Tibial artery (tissue), 4 donors: ENCODE data around the gene METTL16.

Experiments used
- DNase-seq, 2 donors: peaks; one replicate each; pipeline ENCODE4 v3.0.0-alpha.2; 2019
- H3K27ac ChIP-seq, 2 donors: fragments of 200-600 bp; sonication (generic) in 1 of 2; 1 replicate in 1 of 2; 2 replicates in 1 of 2; pipeline ENCODE4 v1.5.1; 2018 to 2019; ENCODE audit warnings: mild to moderate bottlenecking in 1 of 2
- H3K27me3 ChIP-seq, 2 donors: fragments of 200-600 bp; sonication (generic) in 1 of 2; one replicate each; pipeline versions ENCODE4 v1.5.1 to v1.6.0; 2016 to 2019
- H3K36me3 ChIP-seq, 3 donors: fragments of 200-600 bp; sonication (generic) in 2 of 3; one replicate each; pipeline ENCODE4 v1.5.1; 2016 to 2019; ENCODE audit warnings: mild to moderate bottlenecking in 2 of 3
- H3K4me1 ChIP-seq, 4 donors: fragments of 200-600 bp; sonication (generic) in 2 of 4; 1 replicate in 3 of 4; 2 replicates in 1 of 4; pipeline ENCODE4 v1.5.1; 2016 to 2019
- H3K4me3 ChIP-seq, 2 donors: fragments of 200-600 bp; sonication (generic) in 1 of 2; 1 replicate in 1 of 2; 2 replicates in 1 of 2; pipeline ENCODE4 v1.5.1; 2018 to 2019; ENCODE audit warnings: mild to moderate bottlenecking in 2 of 2
- H3K9me3 ChIP-seq, 3 donors: fragments of 200-600 bp; sonication (generic) in 1 of 3; one replicate each; pipeline ENCODE4 v1.5.1; 2016 to 2019
- CTCF ChIP-seq, 2 experiments: fragments of 200-600 bp in 1 of 2; fragments of 450-650 bp in 1 of 2; IDR thresholded peaks; one replicate each; pipeline ENCODE4 v1.5.1; 2017 to 2019; ENCODE audit warnings: antibody characterized with exemption in 2 of 2, mild to moderate bottlenecking in 1 of 2, moderate library complexity in 1 of 2
- intact Hi-C: fragments of 100-400 bp; cut with DNase I; formaldehyde crosslinking; loops from one replicate; pipeline ENCODE4 v1.15.0; 2023; ENCODE audit warnings: low total_unique reads

The METTL16 gene

GRCh38 chr17:2398655-2399571 is 112.8 kb downstream of the METTL16 start:
- H3K36me3 ChIP-seq: peaks cover 0 to 6% (median 0%) of the 10 kb centered on the region in 3 donors
- peak overlapping the region; percentile 91 to 100 for H3K27ac ChIP-seq
- no peak for TF ChIP-seq CTCF (IDR thresholded peaks at IDR 0.05)
- intact Hi-C loops: no loop called here
- peaks cover 12 to 73% (median 61%) of the 10 kb centered on the region in 4 donors for H3K4me1 ChIP-seq
- H3K27me3 ChIP-seq: no peaks in the 10 kb centered on the region
- H3K9me3 ChIP-seq: no peaks in the 10 kb centered on the region
- peak overlapping the region; percentile 65 to 88 for H3K4me3 ChIP-seq
- peak in 1 of 2 donors; percentile 84 for DNase-seq

- Histone ChIP-seq H3K9me3 (no peaks in the 10 kb centered on the region), H3K27me3 (no peaks in the 10 kb centered on the region), H3K27ac (peak overlapping the region; percentile 91 to 100), H3K36me3 (peaks cover 0 to 6% (median 0%) of the 10 kb centered on the region in 3 donors), H3K4me1 (peaks cover 12 to 66% (median 54%) of the 10 kb centered on the region in 4 donors), H3K4me3 (peak overlapping the region; percentile 65 to 88)
- no peak for DNase-seq
- intact Hi-C loops: no loop called here
- no peak for TF ChIP-seq CTCF (IDR thresholded peaks at IDR 0.05)
These were observed 113.5 kb downstream of the METTL16 start for GRCh38 chr17:2398182-2398581.

- intact Hi-C loops: no loop called here
- Histone ChIP-seq H3K4me1 (peaks cover 12 to 59% (median 48%) of the 10 kb centered on the region in 4 donors), H3K27ac (peak overlapping the region; percentile 91 to 100), H3K4me3 (peak overlapping the region; percentile 40 to 51), H3K9me3 (no peaks in the 10 kb centered on the region), H3K27me3 (no peaks in the 10 kb centered on the region), H3K36me3 (peaks cover 0 to 6% (median 0%) of the 10 kb centered on the region in 3 donors)
- peak in 1 of 2 donors; percentile 66 for DNase-seq
- no peak for TF ChIP-seq CTCF (IDR thresholded peaks at IDR 0.05)
These were observed 114.2 kb downstream of the METTL16 start for GRCh38 chr17:2397247-2398171.

- TF ChIP-seq CTCF (IDR thresholded peaks at IDR 0.05): no peak
- no peaks in the 10 kb centered on the region for H3K27me3 ChIP-seq
- peaks cover 0 to 6% (median 0%) of the 10 kb centered on the region in 3 donors for H3K36me3 ChIP-seq
- H3K4me3 ChIP-seq: peak overlapping the region; percentile 40 to 51
- peaks cover 16 to 61% (median 51%) of the 10 kb centered on the region in 4 donors for H3K4me1 ChIP-seq
- peak; percentile 96 to 99 for DNase-seq
- no peaks in the 10 kb centered on the region for H3K9me3 ChIP-seq
- intact Hi-C loops: no loop called here
- H3K27ac ChIP-seq: peak overlapping the region; percentile 91 to 100
These were observed 115.0 kb downstream of the METTL16 start for GRCh38 chr17:2396568-2397246.

GRCh38 chr17:2396192-2396567 is 115.5 kb downstream of the METTL16 start:
- H3K4me1 ChIP-seq: peaks cover 18 to 66% (median 56%) of the 10 kb centered on the region in 4 donors
- no peak for TF ChIP-seq CTCF (IDR thresholded peaks at IDR 0.05)
- no peak for DNase-seq
- H3K9me3 ChIP-seq: no peaks in the 10 kb centered on the region
- peak overlapping the region; percentile 91 to 100 for H3K27ac ChIP-seq
- H3K36me3 ChIP-seq: peaks cover 0 to 6% (median 0%) of the 10 kb centered on the region in 3 donors
- peak overlapping the region; percentile 40 to 51 for H3K4me3 ChIP-seq
- intact Hi-C loops: no loop called here
- H3K27me3 ChIP-seq: no peaks in the 10 kb centered on the region
